ENCODE measurements around the gene CGB3.
A peak's percentile ranks its signal among the peaks of the same experiment; 100 is the strongest.
"Not testable (repeated sequence)": the region's sequence is repeated elsewhere in the genome, so short reads cannot be mapped to it uniquely, and the experiment has no call there.

CGB3 gene

DNA sequence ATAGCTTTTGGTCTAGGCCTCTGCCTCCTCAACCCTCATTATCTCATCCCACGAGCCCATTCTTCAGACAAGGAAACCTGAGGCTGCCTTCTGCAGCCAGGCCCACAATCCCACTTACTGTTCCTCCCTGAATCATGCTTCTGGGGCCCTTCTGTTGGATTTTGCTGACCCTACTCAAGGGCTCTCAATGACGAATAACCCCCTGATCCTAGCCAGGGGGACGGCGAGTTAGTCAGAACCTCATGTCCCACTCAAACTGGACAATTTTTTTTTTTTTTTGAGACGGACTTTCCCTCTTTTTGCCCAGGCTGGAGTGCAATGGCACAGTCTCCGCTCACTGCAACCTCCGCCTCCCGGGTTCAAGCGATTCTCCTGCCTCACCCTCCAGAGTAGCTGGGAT is 2.0 kb downstream of the CGB3 start:
- no peaks in the 10 kb centered on the region for H3K9me3 ChIP-seq (ENCODE audit: severe bottlenecking)
- no peak overlapping the region for H3K27ac ChIP-seq (ENCODE audit: poor library complexity, severe bottlenecking)
- no peak overlapping the region for H3K4me3 ChIP-seq (ENCODE audit: severe bottlenecking)
- H3K4me1 ChIP-seq (ENCODE audit: insufficient read depth, poor library complexity, severe bottlenecking) = no peaks in the 10 kb centered on the region
- DNase-seq (ENCODE audit: low spot score) = no peak
- H3K36me3 ChIP-seq (ENCODE audit: low read depth) = no peaks in the 10 kb centered on the region
- TF ChIP-seq, protein P1, sequence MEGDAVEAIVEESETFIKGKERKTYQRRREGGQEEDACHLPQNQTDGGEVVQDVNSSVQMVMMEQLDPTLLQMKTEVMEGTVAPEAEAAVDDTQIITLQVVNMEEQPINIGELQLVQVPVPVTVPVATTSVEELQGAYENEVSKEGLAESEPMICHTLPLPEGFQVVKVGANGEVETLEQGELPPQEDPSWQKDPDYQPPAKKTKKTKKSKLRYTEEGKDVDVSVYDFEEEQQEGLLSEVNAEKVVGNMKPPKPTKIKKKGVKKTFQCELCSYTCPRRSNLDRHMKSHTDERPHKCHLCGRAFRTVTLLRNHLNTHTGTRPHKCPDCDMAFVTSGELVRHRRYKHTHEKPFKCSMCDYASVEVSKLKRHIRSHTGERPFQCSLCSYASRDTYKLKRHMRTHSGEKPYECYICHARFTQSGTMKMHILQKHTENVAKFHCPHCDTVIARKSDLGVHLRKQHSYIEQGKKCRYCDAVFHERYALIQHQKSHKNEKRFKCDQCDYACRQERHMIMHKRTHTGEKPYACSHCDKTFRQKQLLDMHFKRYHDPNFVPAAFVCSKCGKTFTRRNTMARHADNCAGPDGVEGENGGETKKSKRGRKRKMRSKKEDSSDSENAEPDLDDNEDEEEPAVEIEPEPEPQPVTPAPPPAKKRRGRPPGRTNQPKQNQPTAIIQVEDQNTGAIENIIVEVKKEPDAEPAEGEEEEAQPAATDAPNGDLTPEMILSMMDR (IDR thresholded peaks at IDR 0.05; ENCODE audit: poor library complexity, severe bottlenecking) = no peak
- no peaks in the 10 kb centered on the region for H3K27me3 ChIP-seq (ENCODE audit: insufficient read depth, poor library complexity, severe bottlenecking)
- ATAC-seq (ENCODE audit: low read depth) = no peak

DNA sequence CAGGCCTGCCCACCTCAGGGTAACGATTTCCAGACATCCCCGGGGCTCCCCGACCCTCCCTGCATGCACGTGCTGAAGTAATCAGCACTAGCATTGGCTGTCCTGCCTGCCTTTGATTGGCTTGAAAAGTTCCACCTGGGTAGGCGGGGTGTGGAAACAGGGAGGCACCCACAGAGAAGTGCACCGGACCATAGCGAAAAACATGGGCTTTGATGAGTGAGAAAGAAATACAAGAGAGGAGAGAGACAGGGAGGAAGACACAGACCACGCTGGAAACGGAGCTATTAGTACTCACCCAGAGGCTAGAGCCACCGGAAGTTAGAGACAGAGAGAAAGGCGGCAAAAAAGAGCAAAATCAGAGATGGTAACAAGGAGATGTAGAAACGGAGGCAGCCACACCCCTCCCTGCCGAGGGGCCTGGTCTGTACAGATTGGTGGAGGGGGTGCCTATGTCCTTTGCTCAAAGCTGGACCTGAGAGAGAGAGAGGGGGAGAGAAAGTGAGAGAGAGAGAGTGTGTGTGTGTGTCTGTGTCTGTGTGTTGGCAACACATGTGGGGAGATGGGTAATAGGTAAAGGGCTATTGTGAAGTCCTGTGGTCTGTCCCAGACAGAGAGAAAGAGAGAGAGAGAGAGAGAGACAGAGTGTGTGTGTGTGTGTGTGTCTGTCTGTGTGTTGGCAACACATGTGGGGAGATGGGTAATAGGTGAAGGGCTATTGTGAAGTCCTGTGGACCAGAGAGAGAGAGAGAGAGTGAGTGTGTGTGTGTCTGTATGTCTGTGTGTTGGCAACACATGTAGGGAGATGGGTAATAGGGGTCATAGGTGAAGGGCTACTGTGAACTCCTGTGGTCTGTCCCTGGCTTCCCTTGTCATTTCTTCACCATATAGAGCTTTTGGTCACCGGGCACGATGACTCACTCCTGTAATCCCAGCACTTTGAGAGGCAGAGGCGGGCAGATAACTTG is 2.9 kb downstream of the CGB3 start:
- no peaks in the 10 kb centered on the region for H3K4me1 ChIP-seq (ENCODE audit: insufficient read depth, poor library complexity, severe bottlenecking)
- no peak overlapping the region for H3K27ac ChIP-seq (ENCODE audit: poor library complexity, severe bottlenecking)
- no peaks in the 10 kb centered on the region for H3K27me3 ChIP-seq (ENCODE audit: insufficient read depth, poor library complexity, severe bottlenecking)
- ATAC-seq (ENCODE audit: low read depth) (no peak), DNase-seq (ENCODE audit: low spot score) (no peak)
- TF ChIP-seq, protein P1 (IDR thresholded peaks at IDR 0.05; ENCODE audit: poor library complexity, severe bottlenecking) = no peak
- H3K4me3 ChIP-seq (ENCODE audit: severe bottlenecking) = no peak overlapping the region
- no peaks in the 10 kb centered on the region for H3K9me3 ChIP-seq (ENCODE audit: severe bottlenecking)
- no peaks in the 10 kb centered on the region for H3K36me3 ChIP-seq (ENCODE audit: low read depth)

DNA sequence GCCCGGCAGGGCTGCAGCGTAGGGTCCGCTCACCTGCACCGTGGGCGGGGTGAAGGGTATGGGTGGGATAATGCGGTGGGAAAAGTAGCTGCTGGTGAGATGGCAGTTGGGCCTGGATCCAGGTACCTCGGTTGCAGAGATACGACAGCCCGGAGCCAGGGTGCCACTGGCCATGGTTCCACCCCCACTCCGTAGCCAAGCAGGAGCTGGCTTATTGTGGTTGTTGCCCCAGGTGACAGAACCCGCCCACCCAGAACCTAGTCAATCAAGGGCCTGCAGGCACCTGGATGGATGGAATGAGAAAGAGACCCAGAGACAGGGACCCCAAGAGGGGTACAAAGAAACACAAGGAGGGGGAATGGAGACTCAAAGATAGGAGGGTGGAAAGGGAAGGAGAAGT is 3.8 kb downstream of the CGB3 start:
- Histone ChIP-seq H3K4me1 (ENCODE audit: insufficient read depth, poor library complexity, severe bottlenecking) (no peaks in the 10 kb centered on the region), H3K27me3 (ENCODE audit: insufficient read depth, poor library complexity, severe bottlenecking) (no peaks in the 10 kb centered on the region), H3K36me3 (ENCODE audit: low read depth) (no peaks in the 10 kb centered on the region), H3K9me3 (ENCODE audit: severe bottlenecking) (no peaks in the 10 kb centered on the region), H3K27ac (ENCODE audit: poor library complexity, severe bottlenecking) (no peak overlapping the region), H3K4me3 (ENCODE audit: severe bottlenecking) (no peak overlapping the region)
- DNase-seq (ENCODE audit: low spot score) (no peak), ATAC-seq (ENCODE audit: low read depth) (no peak)
- TF ChIP-seq, protein P1 (IDR thresholded peaks at IDR 0.05; ENCODE audit: poor library complexity, severe bottlenecking) = no peak

GRCh38 chr19:49019242-49019932 is 4.7 kb downstream of the CGB3 start:
- ATAC-seq (ENCODE audit: low read depth) (peak; percentile 63), DNase-seq (ENCODE audit: low spot score) (peak; percentile 84)
- H3K4me3 ChIP-seq (ENCODE audit: severe bottlenecking) = peak overlapping the region; percentile 41
- no peaks in the 10 kb centered on the region for H3K9me3 ChIP-seq (ENCODE audit: severe bottlenecking)
- TF ChIP-seq, protein P1 (IDR thresholded peaks at IDR 0.05; ENCODE audit: poor library complexity, severe bottlenecking) = peak; percentile 11
- H3K27ac ChIP-seq (ENCODE audit: poor library complexity, severe bottlenecking) = peak overlapping the region; percentile 64
- peaks cover 7% of the 10 kb centered on the region for H3K36me3 ChIP-seq (ENCODE audit: low read depth)
- no peaks in the 10 kb centered on the region for H3K27me3 ChIP-seq (ENCODE audit: insufficient read depth, poor library complexity, severe bottlenecking)
- no peaks in the 10 kb centered on the region for H3K4me1 ChIP-seq (ENCODE audit: insufficient read depth, poor library complexity, severe bottlenecking)

DNA sequence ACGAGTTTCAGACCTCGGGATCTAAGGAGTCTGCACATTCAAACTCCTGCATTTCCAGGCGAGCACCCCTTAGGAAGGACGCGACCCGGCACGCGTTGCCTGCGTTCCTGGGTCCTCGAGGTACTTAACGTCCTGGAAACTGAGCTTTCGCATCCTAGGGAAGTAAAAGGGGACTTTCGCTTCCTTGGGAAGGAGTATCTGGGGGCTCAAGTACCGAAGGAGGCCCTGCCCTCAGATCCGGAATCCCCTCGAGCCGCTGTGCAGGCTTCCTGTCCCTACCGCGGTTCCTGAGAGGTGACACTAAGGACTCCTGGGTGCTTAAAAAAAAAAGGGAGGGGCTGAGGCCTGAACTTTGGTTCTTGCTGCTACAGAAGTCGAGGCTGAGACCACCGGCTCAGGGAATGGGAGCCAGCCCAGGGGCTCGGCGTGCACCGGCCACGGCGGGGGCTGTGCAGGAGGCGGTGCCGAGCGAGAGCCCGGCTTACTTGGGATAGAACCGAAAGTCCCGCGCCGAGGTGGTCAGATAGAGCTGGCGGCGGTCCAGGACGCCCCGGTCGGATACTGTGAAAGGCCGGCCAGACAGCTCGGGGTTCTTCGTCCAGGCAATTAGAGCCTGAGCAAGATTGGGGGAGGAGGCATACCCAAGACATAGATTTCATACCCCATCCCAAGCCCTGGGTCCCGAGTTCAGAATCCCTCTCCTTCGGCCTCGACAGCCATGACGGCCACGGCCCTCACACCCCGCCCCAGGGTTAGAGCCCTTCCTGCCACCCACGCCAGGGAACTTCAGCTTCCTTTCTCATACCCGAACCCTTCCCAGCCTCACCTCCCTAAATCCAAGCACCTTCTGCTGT is 5.5 kb downstream of the CGB3 start:
- peak overlapping the region; percentile 64 for H3K27ac ChIP-seq (ENCODE audit: poor library complexity, severe bottlenecking)
- not testable (repeated sequence) for DNase-seq (ENCODE audit: low spot score); H3K27me3 ChIP-seq (ENCODE audit: insufficient read depth, poor library complexity, severe bottlenecking); H3K4me1 ChIP-seq (ENCODE audit: insufficient read depth, poor library complexity, severe bottlenecking); H3K36me3 ChIP-seq (ENCODE audit: low read depth); H3K9me3 ChIP-seq (ENCODE audit: severe bottlenecking)
- H3K4me3 ChIP-seq (ENCODE audit: severe bottlenecking) = peak overlapping the region; percentile 41
- ATAC-seq (ENCODE audit: low read depth) = peak; percentile 5; the same call in 2 of the 3 replicates

Measured in RWPE2 (cell line).